IPS-11a (cell line): ENCODE results near the gene MAMDC2.

Source experiments
- H3K4me3 ChIP-seq: one replicate; pipeline ENCODE4 v1.5.1; 2013; ENCODE audit warnings: low read depth, low read length, control low read depth

MAMDC2 gene

GRCh38 chr9:70131296-70131695, 87.6 kb downstream of the MAMDC2 start:
- no peak overlapping the region for H3K4me3 ChIP-seq

GRCh38 chr9:70133253-70134208, 89.9 kb downstream of the MAMDC2 start:
- no peak overlapping the region for H3K4me3 ChIP-seq

GRCh38 chr9:70134360-70134759, 90.7 kb downstream of the MAMDC2 start:
- no peak overlapping the region for H3K4me3 ChIP-seq

GRCh38 chr9:70135176-70135575, 91.5 kb downstream of the MAMDC2 start:
- no peak overlapping the region for H3K4me3 ChIP-seq

GRCh38 chr9:70136632-70137031, 93.0 kb downstream of the MAMDC2 start:
- no peak overlapping the region for H3K4me3 ChIP-seq

- H3K4me3 ChIP-seq = no peak overlapping the region
Measured at GRCh38 chr9:70137577-70137976, 93.9 kb downstream of the MAMDC2 start.

DNA sequence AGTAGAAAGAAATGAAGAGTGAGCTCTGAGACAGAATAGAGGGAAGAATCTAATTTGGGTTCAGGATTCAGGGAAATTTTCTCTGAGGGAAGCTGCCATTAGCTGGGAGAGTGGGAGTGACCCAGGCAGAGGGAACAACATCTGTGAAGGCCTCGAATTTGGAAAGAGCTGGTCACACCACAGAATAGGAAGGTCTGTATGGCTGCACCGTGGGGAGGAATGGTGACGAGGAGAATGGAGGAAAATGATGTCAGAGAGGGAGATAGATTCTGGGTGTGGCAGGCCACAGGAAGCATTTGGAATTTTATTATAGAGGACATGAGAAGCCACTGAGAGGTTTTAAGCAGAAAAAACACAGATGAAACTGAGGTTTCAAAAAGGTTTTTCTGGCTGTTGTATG, 98.5 kb downstream of the MAMDC2 start:
- H3K4me3 ChIP-seq = no peak overlapping the region

GRCh38 chr9:70143394-70144130, 99.9 kb downstream of the MAMDC2 start:
- no peak overlapping the region for H3K4me3 ChIP-seq

- no peak overlapping the region for H3K4me3 ChIP-seq
Measured at GRCh38 chr9:70144131-70144503, 100.5 kb downstream of the MAMDC2 start.

GRCh38 chr9:70145981-70146380, 102.3 kb downstream of the MAMDC2 start:
- H3K4me3 ChIP-seq = no peak overlapping the region

GRCh38 chr9:70147196-70147595, 103.5 kb downstream of the MAMDC2 start:
- no peak overlapping the region for H3K4me3 ChIP-seq

- no peak overlapping the region for H3K4me3 ChIP-seq
Measured at GRCh38 chr9:70147651-70148050, 104.0 kb downstream of the MAMDC2 start.

GRCh38 chr9:70152350-70152749, 108.7 kb downstream of the MAMDC2 start:
- H3K4me3 ChIP-seq = no peak overlapping the region

GRCh38 chr9:70156729-70157128, 113.1 kb downstream of the MAMDC2 start:
- no peak overlapping the region for H3K4me3 ChIP-seq

DNA sequence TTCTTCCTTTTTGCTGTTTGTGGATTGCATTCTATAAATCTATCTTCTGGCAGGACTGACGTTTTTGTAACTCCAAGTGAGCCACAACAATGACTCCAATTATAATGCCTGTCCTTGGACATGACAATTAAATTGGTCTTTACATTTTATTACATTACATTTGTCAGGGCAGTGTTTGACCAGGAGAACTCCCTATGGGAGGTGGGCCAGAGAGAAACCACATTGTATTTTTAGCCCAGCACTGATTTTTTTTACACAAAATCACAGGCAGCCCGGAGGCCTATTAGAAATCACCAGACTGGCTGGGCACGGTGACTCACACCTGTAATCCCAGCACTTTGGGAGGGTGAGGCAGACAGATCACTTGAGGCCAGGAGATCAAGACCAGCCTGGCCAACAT, 116.0 kb downstream of the MAMDC2 start:
- no peak overlapping the region for H3K4me3 ChIP-seq

DNA sequence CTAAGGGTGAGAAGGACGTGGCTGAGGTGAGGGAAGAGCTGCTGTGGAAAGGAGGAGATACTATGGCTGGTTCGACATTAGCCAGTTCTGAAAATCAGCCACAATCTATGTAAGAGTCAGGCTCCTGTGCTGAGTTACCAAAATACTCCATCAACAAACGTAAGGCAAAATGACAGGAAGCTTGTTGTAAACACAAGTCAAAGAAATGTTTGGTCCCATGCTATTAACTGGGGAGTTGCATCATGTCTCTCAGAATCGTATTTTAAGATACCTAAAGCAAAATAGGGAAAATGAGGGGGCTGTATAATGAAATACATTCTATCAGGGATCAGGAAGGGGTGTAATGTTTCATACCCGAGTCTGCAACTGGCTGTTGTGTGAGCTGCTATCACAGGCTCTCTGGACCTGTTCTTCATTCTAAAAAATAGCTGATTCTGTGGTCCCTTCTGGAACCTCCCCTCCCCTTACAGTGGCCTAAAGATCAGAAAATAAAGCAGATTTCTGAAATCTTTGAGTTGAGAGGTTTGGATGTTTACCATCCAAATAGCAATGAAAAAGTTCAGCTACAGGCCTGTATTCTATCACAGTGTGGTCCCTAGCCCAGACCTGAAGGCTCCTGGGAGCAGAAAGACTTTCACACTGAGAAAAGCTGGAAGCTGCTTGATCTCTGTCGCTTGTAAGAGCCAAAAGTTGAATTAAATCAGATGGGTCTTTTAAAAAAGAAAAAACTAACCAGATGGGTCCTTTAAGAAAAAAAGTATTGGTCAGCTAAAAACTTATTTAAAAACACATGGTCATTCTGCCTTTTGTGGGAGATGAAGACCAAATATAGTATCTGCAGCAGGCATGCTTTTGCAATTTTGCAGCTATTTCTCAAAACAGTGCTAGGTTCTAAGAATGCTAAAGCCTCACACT, 117.3 kb downstream of the MAMDC2 start:
- H3K4me3 ChIP-seq = no peak overlapping the region

- H3K4me3 ChIP-seq = no peak overlapping the region
Measured at GRCh38 chr9:70165006-70165602, 121.5 kb downstream of the MAMDC2 start.

GRCh38 chr9:70168521-70168920, 124.9 kb downstream of the MAMDC2 start:
- no peak overlapping the region for H3K4me3 ChIP-seq

DNA sequence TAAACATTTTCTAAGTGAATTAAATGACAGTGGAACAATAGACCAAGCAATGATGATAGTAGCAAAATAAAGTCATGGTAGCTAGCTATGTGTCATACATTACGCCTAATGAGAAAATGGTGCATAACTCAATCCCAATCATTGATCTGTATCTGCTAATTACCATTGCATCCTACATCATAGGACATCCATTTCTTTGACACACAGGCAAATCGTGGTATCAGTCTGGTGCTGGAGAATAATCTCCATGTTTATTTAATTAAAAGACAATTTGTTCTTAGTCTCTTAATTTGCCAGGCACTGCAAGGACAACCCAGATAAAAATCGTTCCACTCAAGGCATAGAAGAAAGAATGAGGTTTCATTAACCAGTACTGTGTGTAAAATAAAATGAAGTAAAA, 125.6 kb downstream of the MAMDC2 start:
- H3K4me3 ChIP-seq = no peak overlapping the region

DNA sequence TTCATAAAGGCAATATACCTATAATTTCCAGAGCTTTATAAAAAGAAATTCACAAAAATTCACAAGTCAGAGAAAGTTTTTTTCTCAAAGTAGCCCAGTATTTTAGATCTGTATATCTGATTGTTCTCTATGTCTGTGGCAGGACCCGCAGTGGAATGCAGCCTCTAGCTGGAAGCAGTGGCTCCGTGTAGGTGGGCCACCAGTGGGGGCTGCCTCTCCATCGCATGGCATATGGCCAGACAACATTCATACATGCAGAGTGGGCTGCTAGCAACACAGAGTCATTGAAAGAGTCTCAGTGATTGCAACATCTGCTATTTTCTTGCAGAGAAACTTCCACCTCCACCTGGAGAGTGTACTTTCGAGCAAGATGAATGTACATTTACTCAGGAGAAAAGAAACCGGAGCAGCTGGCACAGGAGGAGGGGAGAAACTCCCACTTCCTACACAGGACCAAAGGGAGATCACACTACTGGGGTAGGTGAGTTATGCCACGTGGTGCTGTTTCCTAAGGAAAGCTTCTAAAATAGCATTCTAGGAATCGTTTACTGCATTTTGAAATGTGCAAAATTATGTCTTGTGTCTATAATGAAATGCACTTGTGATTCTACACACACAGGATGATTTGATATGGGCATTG, 126.6 kb downstream of the MAMDC2 start:
- H3K4me3 ChIP-seq = no peak overlapping the region
